NCI-H82 (cell line): ENCODE results near the gene GUCY2D.

Experiments
- DNase-seq: peaks from one replicate; lab custom pipeline; 2025; lab: John Stamatoyannopoulos, UW

Gene GUCY2D

GRCh38 chr17:7992516-7992915, 9.9 kb upstream of the GUCY2D start:
- no peak for DNase-seq

- DNase-seq = no peak
Measured at GRCh38 chr17:7992924-7993323, 9.5 kb upstream of the GUCY2D start.

- peak; percentile 96 for DNase-seq
Measured at GRCh38 chr17:7993972-7994589, 8.3 kb upstream of the GUCY2D start.

GRCh38 chr17:7995724-7996123, 6.7 kb upstream of the GUCY2D start:
- no peak for DNase-seq

GRCh38 chr17:7997186-7997585, 5.2 kb upstream of the GUCY2D start:
- DNase-seq = peak; percentile 98

- DNase-seq = peak; percentile 73
Measured at GRCh38 chr17:8002721-8003593, 542 bp downstream of the GUCY2D start.

- no peak for DNase-seq
Measured at GRCh38 chr17:8003594-8004181, 1.3 kb downstream of the GUCY2D start.

- DNase-seq = no peak
Measured at GRCh38 chr17:8004899-8005298, 2.5 kb downstream of the GUCY2D start.

- DNase-seq = no peak
Measured at GRCh38 chr17:8005357-8005756, 2.9 kb downstream of the GUCY2D start.

- DNase-seq = peak; percentile 41
Measured at GRCh38 chr17:8005967-8006730, 3.7 kb downstream of the GUCY2D start.

- DNase-seq = no peak
Measured at GRCh38 chr17:8006836-8007680, 4.6 kb downstream of the GUCY2D start.

GRCh38 chr17:8007836-8008235, 5.4 kb downstream of the GUCY2D start:
- no peak for DNase-seq

GRCh38 chr17:8012045-8012580, 9.7 kb downstream of the GUCY2D start:
- no peak for DNase-seq

- no peak for DNase-seq
Measured at GRCh38 chr17:8012996-8013640, 10.7 kb downstream of the GUCY2D start.

GRCh38 chr17:8013731-8014557, 11.5 kb downstream of the GUCY2D start:
- no peak for DNase-seq

GRCh38 chr17:8014558-8014850, 12.1 kb downstream of the GUCY2D start:
- DNase-seq = no peak

GRCh38 chr17:8015236-8015956, 13.0 kb downstream of the GUCY2D start:
- no peak for DNase-seq

GRCh38 chr17:8015957-8016631, 13.7 kb downstream of the GUCY2D start:
- no peak for DNase-seq
